Measurements from ENCODE around the gene KNL1. TPM values are rescaled to one million over a fixed set of nuclear protein-coding genes. Genes with fewer than 3 reads are reported as not detected.

KNL1 gene
- total RNA-seq, 1 experiment from 2014 or later, result 19.7 TPM

- no peaks in the 10 kb centered on the region for H4K20me1 ChIP-seq (ENCODE audit: control insufficient read depth, insufficient read depth, insufficient read length)
- no CpG with 5 or more reads among the region's 6 CpGs for WGBS (ENCODE audit: extremely low coverage, insufficient read length, low lambda C conversion rate)
- H3K9me3 ChIP-seq (ENCODE audit: control insufficient read depth, low read depth, low read length), result no peaks in the 10 kb centered on the region
- H3K9me3 Mint-ChIP-seq, result no peaks in the 10 kb centered on the region
- H4K5ac ChIP-seq (ENCODE audit: insufficient read length, low read depth, low read length), result no peak overlapping the region
- no peak overlapping the region for H3K4ac ChIP-seq (ENCODE audit: low read depth, low read length)
- DNase-seq, result no peak
- H3K4me1 ChIP-seq (ENCODE audit: insufficient read depth, low read length), result peaks cover 5% of the 10 kb centered on the region; the same call in 1 of the 2 replicates
- no peak overlapping the region for H3K4me2 ChIP-seq (ENCODE audit: insufficient read depth, insufficient read length, low read length)
- peak overlapping the region in 1 of 3 experiments; percentile 20; a peak in 2 of 7 replicates for H3K27ac Mint-ChIP-seq
- H2AFZ ChIP-seq (ENCODE audit: low read length), result no peak overlapping the region
- no peak overlapping the region for H3K23ac ChIP-seq (ENCODE audit: insufficient read length, low read depth, low read length)
- H3T11ph ChIP-seq (ENCODE audit: low read length), result no peak overlapping the region
- H3K14ac ChIP-seq (ENCODE audit: insufficient read depth, low read length), result no peak overlapping the region
- H3K18ac ChIP-seq (ENCODE audit: insufficient read length, low read depth, low read length), result no peak overlapping the region
- TF ChIP-seq CTCF (conservative IDR thresholded peaks at IDR 0.05), result no peak
- H3K56ac ChIP-seq (ENCODE audit: insufficient read length, low read depth, low read length), result no peak overlapping the region
- H2BK120ac ChIP-seq (ENCODE audit: low read depth, low read length, poor library complexity, severe bottlenecking), result no peak overlapping the region
- H3K36me3 Mint-ChIP-seq (ENCODE audit: insufficient read depth in 1 of 3, low read depth in 3 of 3), result peaks cover 1 to 10% (median 7%) of the 10 kb centered on the region in 3 experiments; a peak in 4 of 7 replicates
- peaks cover 1% of the 10 kb centered on the region; the same call in 1 of the 2 replicates for H3K79me2 ChIP-seq (ENCODE audit: insufficient read depth, low read length)
- no peak overlapping the region for H2AK5ac ChIP-seq (ENCODE audit: insufficient read length, low read length)
- no peak overlapping the region for H4K8ac ChIP-seq (replicated peaks; ENCODE audit: insufficient read length, low read depth, low read length)
- no peak overlapping the region for H2BK15ac ChIP-seq (ENCODE audit: low read depth, low read length)
- H3K4me1 Mint-ChIP-seq, result peaks cover 21 to 29% of the 10 kb centered on the region in 2 experiments
- no peak overlapping the region for H3K9ac ChIP-seq (ENCODE audit: extremely low read depth, insufficient read length, low read length)
- no peak overlapping the region for H2BK12ac ChIP-seq (ENCODE audit: insufficient read length, low read depth, low read length)
- no peaks in the 10 kb centered on the region for H3K23me2 ChIP-seq (ENCODE audit: insufficient read length, low read depth, low read length, poor library complexity, severe bottlenecking)
- H3K27ac ChIP-seq (ENCODE audit: insufficient read length, low read depth, low read length), result no peak overlapping the region
- H2BK20ac ChIP-seq (ENCODE audit: low read depth, low read length, poor library complexity, severe bottlenecking), result no peak overlapping the region
- H3K27me3 Mint-ChIP-seq (ENCODE audit: low read depth), result no peaks in the 10 kb centered on the region
- H3K4me3 Mint-ChIP-seq, result no peak overlapping the region
- H4K91ac ChIP-seq (ENCODE audit: insufficient read length, low read depth, low read length), result no peak overlapping the region
- no peak overlapping the region for H2BK5ac ChIP-seq (ENCODE audit: insufficient read length, low read length)
- no peaks in the 10 kb centered on the region for H3K27me3 ChIP-seq (ENCODE audit: insufficient read depth, low read length)
- no peaks in the 10 kb centered on the region for H3K79me1 ChIP-seq (ENCODE audit: insufficient read depth, low read depth, low read length, poor library complexity, severe bottlenecking)
Observed at GRCh38 chr15:40558952-40559742, 34.9 kb upstream of the KNL1 start.
